Hepatocyte (in vitro differentiated cells): ENCODE data around the gene MARCHF2. TPM values are rescaled to one million over a fixed set of nuclear protein-coding genes. Genes with fewer than 3 reads are reported as not detected.

Experiments
- DNase-seq: peaks from one replicate; pipeline ENCODE4 v3.0.0-alpha.2; 2016; ENCODE audit warnings: low spot score
- H2AFZ ChIP-seq: fragments of 200-600 bp; sonication (generic); 2 replicates; pipeline ENCODE4 v1.6.0; 2016; ENCODE audit warnings: antibody characterized with exemption, mild to moderate bottlenecking
- H3K27ac ChIP-seq: fragments of 200-600 bp; sonication (generic); 2 replicates; pipeline ENCODE4 v1.5.1; 2016; ENCODE audit warnings: mild to moderate bottlenecking
- H3K27me3 ChIP-seq: fragments of 200-600 bp; sonication (generic); 2 replicates; pipeline ENCODE4 v1.6.1; 2016
- H3K36me3 ChIP-seq: fragments of 200-600 bp; sonication (generic); replicated peaks from 2 replicates; pipeline ENCODE4 v1.5.1; 2016; ENCODE audit warnings: low read depth; ENCODE audit not compliant: insufficient read depth
- H3K4me1 ChIP-seq: fragments of 200-600 bp; sonication (generic); 2 replicates; pipeline ENCODE4 v1.5.1; 2016; ENCODE audit warnings: mild to moderate bottlenecking, moderate library complexity; ENCODE audit not compliant: insufficient read depth
- H3K4me2 ChIP-seq: fragments of 200-600 bp; sonication (generic); 2 replicates; pipeline ENCODE4 v1.6.0; 2016
- H3K4me3 ChIP-seq: fragments of 200-600 bp; sonication (generic); 2 replicates; pipeline ENCODE4 v1.5.1; 2016; ENCODE audit warnings: mild to moderate bottlenecking
- H3K79me2 ChIP-seq: fragments of 200-600 bp; sonication (generic); 2 replicates; pipeline ENCODE4 v1.6.0; 2017; ENCODE audit warnings: mild to moderate bottlenecking
- H3K9me2 ChIP-seq: fragments of 200-600 bp; sonication (generic); replicated peaks from 2 replicates; pipeline ENCODE4 v1.6.0; 2017; ENCODE audit warnings: mild to moderate bottlenecking; ENCODE audit not compliant: insufficient read depth
- H3K9me3 ChIP-seq: fragments of 200-600 bp; sonication (generic); 2 replicates; pipeline ENCODE4 v1.5.1; 2016; ENCODE audit warnings: low read depth, mild to moderate bottlenecking
- H4K20me1 ChIP-seq: fragments of 200-600 bp; sonication (generic); 2 replicates; pipeline ENCODE4 v1.6.0; 2016; ENCODE audit warnings: mild to moderate bottlenecking; ENCODE audit not compliant: insufficient read depth, poor library complexity, severe bottlenecking
- CTCF ChIP-seq: fragments of 200-600 bp; sonication (generic); IDR thresholded peaks from 2 replicates; pipeline ENCODE4 v1.5.1; 2016; ENCODE audit warnings: antibody characterized with exemption, mild to moderate bottlenecking; ENCODE audit not compliant: poor library complexity
- EZH2 ChIP-seq: fragments of 200-600 bp; sonication (generic); IDR thresholded peaks from 2 replicates; pipeline ENCODE4 v1.6.1; 2016; ENCODE audit warnings: antibody characterized with exemption, mild to moderate bottlenecking, borderline replicate concordance
- EZH2phosphoT487 ChIP-seq: fragments of 200-600 bp; sonication (generic); IDR thresholded peaks from one replicate; pipeline ENCODE4 v1.6.1; 2018; ENCODE audit warnings: antibody characterized with exemption, mild to moderate bottlenecking, low read depth, moderate library complexity; ENCODE audit not compliant: unreplicated experiment, severe bottlenecking
- WGBS: methylation state at CpG from one replicate; pipeline ENCODE4 v1.1.6; 2016; ENCODE audit warnings: low lambda C conversion rate; ENCODE audit errors: missing lambda C conversion rate; 5-methylcytosine and 5-hydroxymethylcytosine counted together
- polyA plus RNA-seq: library from polyadenylated mRNA; unstranded; fragments of >200 nt; fragmentation: Nextera tagmentation; extraction: Ambion mirVana; gene quantifications from 2 replicates; pipeline ENCODE4 v1.2.1, GENCODE V29; 2016
- total RNA-seq: library from RNA; depleted of rRNA; stranded (reverse); fragments of >200 nt; gene quantifications from 2 replicates; pipeline ENCODE4 v1.2.3, GENCODE V29; 2014

Gene MARCHF2
- total and polyA plus RNA-seq, 2 experiments from 2014 or later = 38.5 to 73.5 TPM

GRCh38 chr19:8468761-8469373, 55.8 kb downstream of the MARCHF2 start:
- Histone ChIP-seq H4K20me1 (peaks cover 60% of the 10 kb centered on the region), H3K9me3 (no peaks in the 10 kb centered on the region), H3K4me3 (no peak overlapping the region), H3K27ac (no peak overlapping the region), H3K27me3 (no peaks in the 10 kb centered on the region), H2AFZ (no peak overlapping the region), H3K4me2 (no peak overlapping the region), H3K79me2 (peaks cover 96% of the 10 kb centered on the region), H3K4me1 (no peaks in the 10 kb centered on the region), H3K9me2 (no peaks in the 10 kb centered on the region), H3K36me3 (peaks cover 19% of the 10 kb centered on the region)
- no peak for DNase-seq
- 84% methylated on average over 8 of the region's 8 CpGs for WGBS
- TF ChIP-seq CTCF (no peak), EZH2 (no peak), EZH2phosphoT487 (no peak)

GRCh38 chr19:8469613-8470368, 56.7 kb downstream of the MARCHF2 start:
- no peak for DNase-seq
- H3K79me2 ChIP-seq = peaks cover 96% of the 10 kb centered on the region
- peaks cover 50% of the 10 kb centered on the region for H4K20me1 ChIP-seq
- no peak overlapping the region for H3K4me2 ChIP-seq
- H3K9me3 ChIP-seq = no peaks in the 10 kb centered on the region
- TF ChIP-seq EZH2phosphoT487 (no peak), EZH2 (no peak)
- WGBS = 72% methylated on average over 13 of the region's 13 CpGs
- no peak overlapping the region for H3K27ac ChIP-seq
- H3K9me2 ChIP-seq = no peaks in the 10 kb centered on the region
- H3K4me3 ChIP-seq = no peak overlapping the region
- H3K27me3 ChIP-seq = no peaks in the 10 kb centered on the region
- no peak overlapping the region for H2AFZ ChIP-seq
- H3K4me1 ChIP-seq = no peaks in the 10 kb centered on the region
- H3K36me3 ChIP-seq = peaks cover 19% of the 10 kb centered on the region

- no peak for TF ChIP-seq EZH2
- TF ChIP-seq EZH2phosphoT487 = no peak
- TF ChIP-seq CTCF = no peak
- Histone ChIP-seq H3K4me1 (no peaks in the 10 kb centered on the region), H3K27ac (no peak overlapping the region), H3K36me3 (peaks cover 13% of the 10 kb centered on the region), H3K79me2 (peaks cover 99% of the 10 kb centered on the region), H3K9me2 (no peaks in the 10 kb centered on the region), H3K4me3 (no peak overlapping the region), H2AFZ (no peak overlapping the region), H4K20me1 (peaks cover 55% of the 10 kb centered on the region), H3K27me3 (no peaks in the 10 kb centered on the region), H3K4me2 (no peak overlapping the region), H3K9me3 (no peaks in the 10 kb centered on the region)
- no peak for DNase-seq
- WGBS = 95% methylated on average over 6 of the region's 6 CpGs
Measured at GRCh38 chr19:8473648-8474476, 60.8 kb downstream of the MARCHF2 start.
